HL-60/S4 treated with phorbol 12-myristate 13-acetate at 8.2 ng/mL for 4 days and 3 days (cell line): ENCODE measurements around the gene PSIP1.
"Not testable (repeated sequence)": the region's sequence is repeated elsewhere in the genome, so short reads cannot be mapped to it uniquely, and the experiment has no call there.

Experiments used
- in situ Hi-C: fragments of 300-500 bp; cut with MboI; formaldehyde crosslinking; loops from 2 replicates; pipeline ENCODE4 v1.15.0; 2022; ENCODE audit warnings: low sequenced_read_pairs

Gene PSIP1

DNA sequence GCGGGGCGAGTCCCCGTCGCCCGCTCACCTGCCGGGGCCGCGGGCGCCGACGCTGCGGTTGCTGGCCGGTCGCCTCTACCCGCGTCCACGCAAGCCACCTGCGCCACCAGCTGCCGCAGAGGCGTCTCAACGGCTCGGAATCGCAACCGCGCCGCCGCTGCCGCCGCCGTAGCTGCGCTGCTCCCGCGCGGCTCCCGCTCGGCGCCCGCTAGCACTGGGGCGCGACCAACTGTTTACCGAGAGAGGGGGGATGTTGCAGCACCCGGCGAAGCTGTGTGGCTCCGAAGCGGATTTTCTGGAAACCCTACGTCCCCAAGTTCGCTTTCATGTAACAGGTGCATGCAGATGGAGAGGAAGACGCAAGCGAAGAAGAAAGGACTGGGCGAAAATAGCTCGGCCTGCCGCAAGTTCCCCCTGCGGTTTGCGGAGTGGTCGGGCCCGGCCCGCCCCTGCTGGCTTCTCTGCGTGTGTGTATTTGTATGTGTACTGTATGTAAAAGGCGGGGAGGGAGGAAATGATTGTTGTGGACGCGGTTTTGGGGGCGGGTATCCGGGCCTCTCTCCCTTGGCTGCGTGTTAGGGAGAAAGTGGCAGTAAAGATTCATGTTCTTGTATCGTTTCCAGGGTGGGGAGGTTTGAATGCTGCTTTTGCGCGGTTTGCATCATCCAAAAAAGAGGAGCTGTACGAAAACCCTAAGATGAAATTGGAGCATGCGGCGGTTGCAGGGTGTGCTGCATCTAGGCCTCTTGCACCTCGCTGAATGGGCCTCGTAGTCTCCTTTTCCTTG, at the start of gene PSIP1:
Gene PSIP1, minus strand, starts transcription at position 182 of the 787 bp plus-strand sequence. CDS start 782 bp downstream, outside the sequence.
- in situ Hi-C loops: no loop called here

DNA sequence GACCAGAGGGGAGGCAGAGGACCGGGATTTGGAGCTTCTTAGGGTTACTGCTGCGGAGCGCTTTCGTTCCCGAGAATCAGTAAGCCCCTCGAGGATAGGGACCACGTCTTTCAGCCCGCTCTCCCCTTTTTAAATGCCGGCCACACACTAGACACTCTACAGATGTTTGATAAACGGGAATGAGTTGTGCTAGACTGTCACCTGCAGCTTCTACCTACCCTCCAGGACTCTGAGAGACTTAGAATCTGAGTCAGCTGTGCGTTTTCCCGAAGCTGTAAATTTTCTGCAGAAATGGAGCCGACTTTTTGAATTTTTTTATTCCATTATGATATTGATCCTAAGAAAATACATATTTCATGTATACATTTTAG, 42.7 kb upstream of the PSIP1 start:
- in situ Hi-C loops: no loop called here

DNA sequence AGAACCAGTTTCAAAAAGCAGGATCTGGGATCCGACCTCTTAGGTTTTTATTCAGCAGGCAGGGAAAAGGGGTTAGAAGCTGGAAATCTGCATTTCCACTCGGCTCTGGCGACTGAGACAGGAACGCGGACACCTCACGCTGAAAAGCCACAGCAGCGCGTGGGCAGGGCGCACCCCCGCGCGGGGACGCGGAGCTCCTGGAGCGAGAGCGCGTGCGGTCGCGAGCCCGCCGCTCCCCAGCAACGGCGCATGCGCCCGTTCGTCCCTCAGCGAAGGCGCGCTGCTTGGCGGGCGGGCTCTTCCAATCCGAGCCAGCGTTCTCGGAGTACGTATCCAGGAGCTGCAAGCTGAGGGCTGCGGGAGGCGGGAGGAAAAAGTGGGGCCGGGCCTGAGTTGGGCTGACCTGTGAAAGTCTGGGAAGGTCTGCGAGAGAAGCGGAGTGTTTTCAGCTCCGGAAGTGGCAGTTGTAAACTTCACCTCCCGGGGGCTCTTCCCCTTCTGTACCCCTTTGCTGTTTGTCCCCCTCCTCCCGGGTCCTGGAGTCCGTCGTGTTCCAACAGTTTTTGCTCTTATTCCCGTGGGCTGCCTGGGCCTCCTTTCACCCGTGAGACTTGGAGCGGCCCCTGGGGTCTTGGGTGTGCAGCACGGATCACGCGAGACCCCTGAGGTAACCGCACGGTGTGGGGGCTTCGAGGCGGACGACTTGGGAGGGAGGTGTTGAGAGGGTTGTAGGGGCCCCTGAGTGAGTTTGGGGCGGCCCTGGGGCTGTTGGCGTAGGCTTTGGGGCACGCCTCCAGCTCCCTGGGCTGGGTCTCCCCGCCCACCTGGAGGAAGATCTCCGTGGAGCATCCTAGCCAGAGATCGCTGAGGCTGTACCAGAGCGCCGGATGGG, 42.1 kb upstream of the PSIP1 start, which contains the start of gene CCDC171:
Gene CCDC171, plus strand, starts transcription at position 408 of the 892 bp plus-strand sequence. CDS start 11,046 bp downstream, outside the sequence.
- in situ Hi-C loops: no loop called here

DNA sequence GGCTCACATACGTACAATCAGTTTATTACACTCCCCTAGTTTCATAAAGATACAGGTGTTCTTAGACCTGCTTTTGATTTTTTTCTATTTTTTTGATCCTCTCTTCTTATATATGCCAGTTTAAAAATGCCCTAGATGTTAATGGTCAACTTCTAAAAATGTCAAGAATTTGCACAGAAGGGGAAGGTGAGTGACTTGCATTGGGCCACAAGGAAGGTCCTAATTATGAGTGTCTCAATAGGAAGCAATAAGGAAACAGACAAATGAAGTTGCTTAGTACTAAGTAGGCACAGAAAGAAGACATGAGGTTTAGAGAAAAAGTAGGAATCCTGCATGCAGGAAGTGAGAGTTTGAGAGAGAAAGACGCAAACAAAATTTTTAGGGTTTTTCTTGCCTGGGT, 38.8 kb upstream of the PSIP1 start:
- in situ Hi-C loops: no loop called here

DNA sequence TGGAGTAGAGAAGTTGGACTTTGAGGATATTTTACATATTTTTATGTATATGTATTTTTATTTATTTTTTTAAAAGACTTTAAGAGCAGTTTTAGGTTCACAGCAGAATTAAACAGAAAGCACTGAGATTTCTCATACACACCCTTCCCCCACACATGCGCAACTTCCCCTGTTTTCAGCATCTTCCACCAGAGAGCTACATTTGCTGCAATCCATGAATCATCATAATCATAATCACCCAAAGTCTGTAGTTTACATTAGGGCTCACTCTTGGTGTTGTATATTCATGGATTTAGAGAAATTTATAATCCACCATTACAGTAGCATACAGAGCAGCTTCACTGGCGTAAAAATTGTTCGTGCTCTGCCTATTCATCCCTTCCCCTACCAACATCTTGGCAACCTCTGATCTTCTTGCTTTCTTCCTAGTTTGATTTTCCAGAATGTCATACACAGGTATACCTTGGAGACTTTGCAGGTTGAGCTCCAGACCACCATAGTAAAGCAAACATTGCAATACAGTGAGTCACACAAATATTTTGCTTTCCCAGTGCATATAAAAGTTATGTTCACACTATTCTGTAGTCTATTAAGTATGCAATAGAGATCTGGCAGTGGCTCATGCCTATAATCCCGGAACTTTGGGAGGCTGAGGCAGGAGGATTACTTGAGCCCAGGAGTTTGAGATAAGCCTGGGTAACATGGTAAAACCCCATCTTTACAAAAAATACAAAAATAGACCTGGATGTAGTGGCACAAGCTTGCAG, 32.5 kb upstream of the PSIP1 start:
- in situ Hi-C loops: no loop called here

DNA sequence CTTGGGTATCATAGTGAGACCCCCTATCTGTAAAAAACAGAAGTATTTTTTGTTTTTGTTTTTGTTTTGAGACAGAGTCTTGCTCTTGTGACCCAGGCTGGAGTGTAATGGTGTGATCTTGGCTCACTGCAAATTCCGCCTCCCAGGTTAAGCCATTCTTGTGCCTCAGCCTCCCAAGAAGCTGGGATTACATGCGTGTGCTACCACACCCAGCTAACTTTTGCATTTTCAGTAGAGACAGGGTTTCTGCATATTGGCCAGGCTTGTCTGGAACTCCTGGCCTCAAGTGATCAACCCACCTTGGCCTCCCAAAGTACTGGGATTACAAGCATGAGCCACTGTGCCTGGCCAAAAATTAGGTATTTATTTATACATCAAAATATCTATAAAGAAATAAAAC, 31.9 kb upstream of the PSIP1 start:
- in situ Hi-C loops: no loop called here

DNA sequence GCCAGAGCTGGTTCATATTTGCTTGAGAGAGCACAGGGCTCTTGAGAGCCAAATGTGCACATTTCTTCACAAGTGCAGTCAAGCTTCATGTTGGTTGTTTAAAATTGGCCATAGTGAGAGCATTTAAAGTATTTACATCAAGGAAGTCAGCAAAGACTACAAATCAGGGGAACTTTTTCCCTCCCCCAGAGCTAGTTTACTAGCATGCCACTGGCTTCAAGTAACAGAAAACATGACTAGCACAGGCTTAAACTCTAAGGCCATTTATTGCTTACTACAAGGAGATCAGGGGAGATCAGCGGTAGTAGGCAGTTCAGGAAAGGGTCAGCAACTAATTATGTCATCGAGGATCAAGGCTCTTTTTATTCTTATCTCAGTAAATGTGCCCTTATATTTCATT, 31.1 kb upstream of the PSIP1 start:
- in situ Hi-C loops: no loop called here

DNA sequence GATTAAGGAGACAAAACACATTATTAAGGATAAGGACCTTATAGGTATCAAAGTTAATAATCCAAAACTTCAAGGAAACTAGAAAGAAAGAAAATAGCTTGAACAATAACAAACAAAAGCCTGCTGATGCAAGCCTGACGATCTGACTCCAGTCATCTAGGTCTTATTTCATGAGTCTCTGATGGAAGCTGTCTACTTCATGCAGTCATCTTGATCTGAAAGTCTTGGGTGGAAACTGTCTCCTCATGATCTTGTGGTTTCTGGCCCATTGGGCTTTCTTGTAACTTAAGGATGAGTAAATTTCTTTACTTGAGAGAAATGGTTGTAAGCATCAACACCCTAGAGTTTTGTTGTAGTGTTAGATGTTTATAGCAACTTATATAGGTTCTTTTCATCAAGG, 20.6 kb upstream of the PSIP1 start:
- in situ Hi-C loops: no loop called here

DNA sequence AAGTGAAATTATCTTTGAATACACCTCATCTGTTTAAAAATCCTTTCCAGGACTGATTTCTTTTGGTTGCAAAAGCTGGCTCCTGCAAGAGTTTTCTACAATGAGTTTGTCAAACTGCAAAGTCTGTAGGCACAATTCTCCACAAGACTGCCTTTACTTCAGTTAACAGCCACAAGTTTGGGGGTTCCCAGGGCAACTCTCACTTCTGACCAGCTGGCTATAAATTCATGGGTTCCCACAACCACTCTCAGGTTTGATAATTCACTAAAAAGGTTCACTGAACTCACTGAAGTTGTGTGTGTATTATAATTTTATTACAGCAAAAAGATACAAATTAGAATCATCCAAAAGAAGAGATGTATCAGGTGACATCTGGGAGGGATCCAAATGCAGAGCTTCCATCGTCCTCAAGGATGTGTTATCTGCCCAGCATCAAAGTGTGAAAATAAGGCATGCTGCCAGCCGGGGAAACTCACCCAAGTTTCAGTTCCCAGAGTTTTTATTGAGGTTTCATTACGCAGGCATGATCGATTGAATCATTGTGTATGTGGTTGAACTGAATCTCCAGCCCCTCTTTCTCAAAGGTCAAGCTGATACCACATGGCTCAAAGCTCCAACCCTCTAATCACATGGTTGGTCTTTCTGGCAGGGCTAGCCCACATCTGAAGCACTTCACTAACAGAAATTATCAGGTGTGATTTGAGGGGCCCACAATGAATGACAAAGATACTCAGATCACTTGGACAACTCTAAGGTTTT, 19.0 kb upstream of the PSIP1 start:
- in situ Hi-C loops: no loop called here

DNA sequence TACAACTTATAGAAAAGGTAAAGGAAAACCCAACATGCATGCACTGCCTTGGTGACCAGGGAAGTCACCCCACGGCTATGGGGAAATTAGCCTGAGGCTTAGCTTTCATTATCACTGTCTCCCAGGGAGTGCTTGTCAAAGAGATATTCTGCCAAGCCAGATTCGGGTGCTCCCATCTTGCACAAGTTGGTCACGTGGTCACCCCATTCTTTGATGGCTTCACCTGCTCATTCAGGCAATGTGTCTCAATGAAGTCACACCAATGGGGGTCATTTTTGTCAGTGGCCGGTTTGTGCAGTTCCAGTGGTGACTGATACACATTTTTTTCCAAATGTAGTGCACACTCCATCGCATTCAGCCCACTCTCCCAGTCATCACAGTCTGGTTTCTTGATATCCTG, 16.3 kb upstream of the PSIP1 start:
- in situ Hi-C loops: not testable (repeated sequence)

DNA sequence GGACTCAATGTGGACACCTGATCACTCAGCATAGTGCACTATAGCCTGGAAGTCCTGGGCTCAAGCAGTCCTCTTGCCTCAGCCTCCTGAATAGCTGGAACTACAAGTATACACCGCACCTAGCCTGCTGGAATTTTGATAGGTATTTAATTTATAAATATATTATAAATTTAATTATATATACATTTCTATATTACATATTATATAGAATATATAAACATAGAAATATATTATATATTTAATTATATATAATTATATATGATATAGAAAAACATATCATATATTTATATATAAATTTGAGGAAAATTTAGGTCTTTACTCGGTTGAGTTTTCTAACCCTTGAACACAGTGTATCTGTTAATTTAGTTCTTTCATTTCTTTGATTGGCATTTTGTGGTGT, 15.2 kb upstream of the PSIP1 start:
- in situ Hi-C loops: no loop called here

DNA sequence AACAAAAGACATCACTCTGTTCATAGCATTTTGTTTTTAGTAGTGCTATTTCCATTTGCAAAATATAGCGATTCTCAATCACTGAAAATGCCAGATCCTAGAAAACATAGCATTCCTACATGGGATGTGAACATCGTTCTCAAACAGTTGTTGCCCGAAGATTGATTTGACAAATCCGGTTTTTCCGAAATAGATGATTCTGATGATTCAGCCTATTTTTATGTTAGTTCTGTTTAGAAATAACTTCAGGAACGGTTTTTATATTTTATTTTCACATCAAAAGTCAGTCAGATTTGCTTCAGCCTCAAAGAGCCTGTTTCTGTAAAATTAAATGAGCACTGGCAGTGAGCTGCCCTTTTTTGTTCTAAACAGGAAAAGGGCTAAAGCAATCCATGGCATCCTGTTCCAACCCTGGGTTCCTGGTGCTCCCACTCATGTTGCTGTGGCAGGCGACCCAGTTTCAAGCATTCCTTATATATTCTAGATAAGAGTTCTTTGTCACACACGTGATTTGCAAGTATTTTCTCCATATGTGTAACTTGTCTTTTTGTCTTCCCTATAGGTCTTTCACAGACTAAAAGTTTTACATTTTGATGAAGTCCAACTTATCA, 14.2 kb upstream of the PSIP1 start:
- in situ Hi-C loops: no loop called here

DNA sequence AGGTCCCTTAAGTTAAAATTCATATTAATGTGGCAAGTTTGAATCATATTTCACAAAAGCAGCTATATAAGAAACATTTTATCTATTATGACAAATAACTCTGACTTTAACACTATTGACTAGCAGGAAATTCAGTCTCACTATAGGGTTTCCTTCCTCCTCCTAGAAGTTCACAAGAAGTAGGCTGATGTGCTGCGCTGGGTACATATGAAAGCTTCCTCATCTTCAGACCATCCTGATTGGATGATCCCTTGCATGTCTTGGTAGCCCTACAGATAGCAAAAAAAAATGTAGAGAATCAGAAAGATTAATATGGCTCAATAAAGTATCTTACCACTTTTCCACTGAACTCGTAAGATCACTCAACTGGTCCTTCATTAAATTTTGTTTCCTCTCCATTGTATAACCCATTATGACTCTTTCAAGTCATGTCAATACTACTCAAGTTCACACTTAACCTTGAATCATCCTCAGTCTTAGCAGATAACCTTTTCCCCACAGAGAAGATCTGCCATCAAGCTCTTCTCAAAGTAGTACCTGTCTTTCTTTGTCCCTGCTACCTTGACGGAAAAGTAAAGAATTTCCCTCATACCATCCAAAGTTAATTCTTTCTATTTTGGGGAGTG, 11.5 kb upstream of the PSIP1 start:
- in situ Hi-C loops: no loop called here

DNA sequence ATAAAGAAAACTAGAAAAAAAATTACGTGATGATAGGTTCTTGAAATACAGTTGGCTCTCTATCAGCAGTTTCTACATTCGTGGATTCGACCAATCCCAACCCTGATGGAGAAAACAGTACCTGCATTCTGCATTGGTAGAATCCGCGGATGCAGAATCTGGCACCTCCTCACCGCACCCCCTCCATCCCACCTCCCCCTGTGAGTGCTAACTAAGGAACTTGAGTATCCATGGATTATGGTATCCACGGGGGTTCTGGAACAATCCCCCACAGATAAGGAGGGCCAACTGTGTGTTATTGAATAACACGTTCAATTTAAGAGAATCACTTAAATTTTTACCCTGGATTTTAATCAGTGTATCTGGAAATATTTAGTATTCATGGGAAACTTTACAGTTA, 10.5 kb upstream of the PSIP1 start:
- in situ Hi-C loops: no loop called here

DNA sequence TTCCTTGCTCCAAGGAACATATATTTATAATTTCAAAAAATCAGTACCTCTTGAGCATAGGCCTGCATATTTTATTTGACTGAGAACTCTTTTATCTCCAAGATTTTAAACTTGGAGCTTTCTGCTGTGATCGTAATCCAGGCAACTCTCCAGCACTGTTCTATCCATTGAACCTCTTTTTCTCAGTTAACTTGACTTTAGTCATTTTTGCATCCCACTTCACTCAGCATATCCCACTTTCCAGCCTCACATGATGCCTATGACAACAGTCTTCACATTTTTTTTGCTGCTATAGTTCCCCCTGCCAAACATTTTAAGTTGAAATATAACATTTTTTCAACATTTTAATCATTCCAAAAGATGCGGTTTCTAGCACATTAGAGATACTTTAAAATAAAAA, 9.1 kb upstream of the PSIP1 start:
- in situ Hi-C loops: no loop called here

DNA sequence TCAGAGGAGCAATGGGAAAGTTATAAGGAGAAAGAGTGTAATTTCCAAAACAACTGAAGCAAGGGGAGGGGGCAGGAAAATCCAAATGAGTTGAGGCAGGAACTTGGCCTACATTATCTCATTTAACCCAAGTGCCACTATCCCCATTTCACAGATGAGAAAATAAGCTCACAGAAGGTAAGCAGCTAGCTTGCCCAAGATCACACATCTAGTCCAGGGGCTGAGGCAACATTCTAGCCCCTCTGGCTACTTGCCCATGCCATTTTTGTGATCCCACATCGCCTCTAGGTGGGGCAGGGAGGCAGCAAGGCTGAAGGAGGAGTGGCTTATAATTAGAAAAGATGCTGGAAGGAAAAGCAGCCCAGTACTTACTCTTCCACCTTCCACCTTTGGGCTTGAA, 2.6 kb upstream of the PSIP1 start:
- in situ Hi-C loops: no loop called here

DNA sequence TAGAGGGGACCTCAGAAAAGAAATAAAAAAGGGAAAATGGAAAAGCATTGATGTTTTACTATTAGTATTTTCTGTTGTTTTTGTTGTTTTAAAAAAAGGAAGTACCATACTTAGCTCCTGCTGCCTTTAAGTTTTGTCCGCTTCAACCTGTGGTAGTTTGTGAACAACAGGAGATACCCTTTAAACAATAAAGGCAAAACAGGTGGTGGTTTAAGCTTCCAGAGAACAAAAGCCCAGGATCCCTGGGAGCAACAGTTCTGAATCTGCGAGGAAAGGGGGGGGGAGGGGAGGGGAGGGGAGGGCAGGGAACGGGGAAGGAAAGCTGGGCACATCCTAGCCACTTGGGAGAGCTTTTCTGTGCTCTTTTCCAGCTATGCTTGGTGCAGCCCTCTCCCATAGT, 2.1 kb upstream of the PSIP1 start:
- in situ Hi-C loops: no loop called here

DNA sequence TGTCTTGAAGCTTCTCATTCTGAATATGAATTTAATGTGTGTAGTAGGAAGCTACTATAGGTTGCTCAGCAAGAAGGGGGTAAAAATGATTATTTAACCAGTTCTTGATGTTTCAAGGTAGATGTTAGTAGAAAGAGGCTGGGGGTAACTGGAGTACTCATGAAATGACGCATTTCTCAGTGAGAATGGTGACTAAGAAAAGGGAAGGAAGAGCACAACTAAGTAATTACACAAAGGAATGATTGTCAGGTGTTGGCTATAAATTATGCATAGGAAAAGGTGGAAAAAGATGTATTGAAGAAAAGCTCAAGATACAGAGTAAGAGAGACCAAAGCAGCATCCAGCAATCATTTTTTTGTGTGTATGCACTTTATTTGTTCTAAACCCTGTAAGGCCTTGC, 1.4 kb upstream of the PSIP1 start:
- in situ Hi-C loops: no loop called here

DNA sequence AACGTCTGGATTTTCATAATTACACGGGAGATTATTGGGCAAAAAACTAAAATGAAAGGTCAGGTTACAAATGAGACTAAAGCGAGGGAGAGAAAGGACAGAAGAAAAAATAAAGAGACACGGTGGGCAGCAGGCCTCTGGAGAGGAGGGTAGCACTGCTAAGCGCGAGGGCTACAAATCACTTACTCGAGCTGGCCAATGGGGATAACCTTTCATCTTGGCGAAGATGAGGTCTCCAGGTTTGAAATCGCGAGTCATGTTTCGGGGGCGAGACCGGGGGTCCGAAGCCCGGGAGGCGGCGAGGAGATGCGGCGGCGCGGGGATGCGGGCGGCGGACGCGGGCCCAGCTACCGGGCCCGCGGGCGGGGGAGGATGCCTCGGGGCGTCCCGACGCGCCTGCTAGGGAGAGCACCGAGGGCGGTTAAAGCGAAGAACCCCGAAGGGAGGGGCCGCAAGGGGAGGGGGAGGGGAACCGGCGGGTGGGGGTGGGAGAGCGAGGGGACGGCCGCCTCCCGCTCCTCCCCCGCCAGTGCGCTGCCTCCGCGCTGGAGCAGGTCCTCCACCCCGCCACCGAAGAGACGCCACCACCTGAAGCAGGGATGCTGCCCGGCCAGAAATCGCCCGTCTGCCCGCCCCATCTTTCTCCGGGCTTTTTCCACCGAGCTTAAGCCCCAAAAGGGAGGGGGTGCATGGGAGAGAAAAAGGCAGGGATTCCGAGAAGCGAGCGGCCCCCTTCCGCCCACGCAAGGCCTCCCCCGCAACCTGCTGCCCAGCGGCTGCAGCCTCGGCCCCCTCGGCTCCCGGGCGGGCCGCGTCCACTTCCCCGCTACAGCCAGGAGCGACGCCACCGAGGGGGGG, 610 bp downstream of the PSIP1 start:
- in situ Hi-C loops: no loop called here
